ENCODE data around the gene PHF1. TPM values are rescaled to one million over a fixed set of nuclear protein-coding genes. Genes with fewer than 3 reads are reported as not detected.
A peak's percentile ranks its signal among the peaks of the same experiment; 100 is the strongest.

The PHF1 gene
- total and polyA plus RNA-seq, 2 of the 13 experiments (the other 11 are each of a cell fraction or from before 2014, with no cell fraction given) = 25.4 to 61.9 TPM

DNA sequence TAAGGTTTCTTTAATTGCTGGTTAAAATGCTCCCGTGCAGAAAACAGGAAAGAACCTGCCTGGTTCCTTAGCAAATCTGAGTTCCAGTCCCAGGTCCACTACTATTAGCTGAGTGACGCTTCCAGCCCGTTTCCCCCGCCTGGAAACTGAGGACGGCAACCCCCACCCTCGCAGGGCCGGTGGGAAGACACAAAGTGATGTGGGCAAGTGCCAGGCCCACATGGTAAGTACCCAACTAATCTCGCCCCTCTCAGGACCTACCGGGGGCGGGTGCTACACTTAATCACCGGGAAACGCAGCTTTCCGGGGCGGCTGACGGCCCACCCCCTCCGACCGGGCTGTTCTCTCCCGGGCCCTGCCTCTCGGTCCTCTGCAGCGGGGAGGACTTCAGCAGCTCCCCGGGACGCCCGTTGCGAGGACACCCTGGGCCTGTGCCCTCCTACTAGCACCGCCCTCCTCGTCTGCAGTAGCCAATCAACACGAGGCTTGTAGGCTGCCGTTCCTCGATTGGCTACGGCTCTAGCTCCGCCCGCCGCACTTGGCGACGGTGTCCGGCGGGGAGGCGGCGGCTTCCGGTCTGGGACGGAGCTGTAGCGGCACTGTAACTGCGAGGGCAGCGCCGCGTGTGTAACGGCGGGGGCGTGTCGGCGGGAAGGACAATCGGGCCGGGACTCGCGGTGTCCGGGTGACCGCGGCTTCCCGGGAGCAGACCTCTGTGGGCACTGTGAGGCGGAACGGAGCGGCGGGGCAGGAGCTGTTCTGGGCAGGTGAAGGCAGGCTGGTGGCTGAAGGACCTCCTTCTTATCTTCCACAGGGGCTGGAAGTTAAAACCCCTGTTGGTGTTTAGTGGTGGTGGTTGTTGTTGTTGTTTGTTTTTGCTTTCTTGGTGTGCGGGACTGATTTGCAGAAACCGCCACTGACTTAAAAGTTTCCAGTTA lies 43.5 kb downstream of the PHF1 start, which contains the start of gene ZBTB9 (continued):
- TF ChIP-seq, protein P1, sequence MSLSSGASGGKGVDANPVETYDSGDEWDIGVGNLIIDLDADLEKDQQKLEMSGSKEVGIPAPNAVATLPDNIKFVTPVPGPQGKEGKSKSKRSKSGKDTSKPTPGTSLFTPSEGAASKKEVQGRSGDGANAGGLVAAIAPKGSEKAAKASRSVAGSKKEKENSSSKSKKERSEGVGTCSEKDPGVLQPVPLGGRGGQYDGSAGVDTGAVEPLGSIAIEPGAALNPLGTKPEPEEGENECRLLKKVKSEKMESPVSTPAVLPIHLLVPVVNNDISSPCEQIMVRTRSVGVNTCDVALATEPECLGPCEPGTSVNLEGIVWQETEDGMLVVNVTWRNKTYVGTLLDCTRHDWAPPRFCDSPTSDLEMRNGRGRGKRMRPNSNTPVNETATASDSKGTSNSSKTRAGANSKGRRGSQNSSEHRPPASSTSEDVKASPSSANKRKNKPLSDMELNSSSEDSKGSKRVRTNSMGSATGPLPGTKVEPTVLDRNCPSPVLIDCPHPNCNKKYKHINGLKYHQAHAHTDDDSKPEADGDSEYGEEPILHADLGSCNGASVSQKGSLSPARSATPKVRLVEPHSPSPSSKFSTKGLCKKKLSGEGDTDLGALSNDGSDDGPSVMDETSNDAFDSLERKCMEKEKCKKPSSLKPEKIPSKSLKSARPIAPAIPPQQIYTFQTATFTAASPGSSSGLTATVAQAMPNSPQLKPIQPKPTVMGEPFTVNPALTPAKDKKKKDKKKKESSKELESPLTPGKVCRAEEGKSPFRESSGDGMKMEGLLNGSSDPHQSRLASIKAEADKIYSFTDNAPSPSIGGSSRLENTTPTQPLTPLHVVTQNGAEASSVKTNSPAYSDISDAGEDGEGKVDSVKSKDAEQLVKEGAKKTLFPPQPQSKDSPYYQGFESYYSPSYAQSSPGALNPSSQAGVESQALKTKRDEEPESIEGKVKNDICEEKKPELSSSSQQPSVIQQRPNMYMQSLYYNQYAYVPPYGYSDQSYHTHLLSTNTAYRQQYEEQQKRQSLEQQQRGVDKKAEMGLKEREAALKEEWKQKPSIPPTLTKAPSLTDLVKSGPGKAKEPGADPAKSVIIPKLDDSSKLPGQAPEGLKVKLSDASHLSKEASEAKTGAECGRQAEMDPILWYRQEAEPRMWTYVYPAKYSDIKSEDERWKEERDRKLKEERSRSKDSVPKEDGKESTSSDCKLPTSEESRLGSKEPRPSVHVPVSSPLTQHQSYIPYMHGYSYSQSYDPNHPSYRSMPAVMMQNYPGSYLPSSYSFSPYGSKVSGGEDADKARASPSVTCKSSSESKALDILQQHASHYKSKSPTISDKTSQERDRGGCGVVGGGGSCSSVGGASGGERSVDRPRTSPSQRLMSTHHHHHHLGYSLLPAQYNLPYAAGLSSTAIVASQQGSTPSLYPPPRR (CRISPR knock-in tag; IDR thresholded peaks at IDR 0.05; ENCODE audit: borderline replicate concordance) = 0 out of 2 replicates have a peak, but pooled peaks have one; percentile 35
- TF ChIP-seq CC2D1A (CRISPR knock-in tag; IDR thresholded peaks at IDR 0.05) (no peak), ATAD3A (CRISPR knock-in tag; IDR thresholded peaks at IDR 0.05) (no peak), LCORL (IDR thresholded peaks at IDR 0.05) (no peak), LCORL (CRISPR knock-in tag; IDR thresholded peaks at IDR 0.05) (peak; percentile 69; the same call in 1 of the 2 replicates), ZNF34 (CRISPR knock-in tag; IDR thresholded peaks at IDR 0.05; ENCODE audit: borderline replicate concordance) (peak; percentile 53; the same call in 1 of the 2 replicates), SIX1 (CRISPR knock-in tag; IDR thresholded peaks at IDR 0.05; ENCODE audit: borderline replicate concordance) (no peak; the same call in 1 of the 2 replicates), RARA (CRISPR knock-in tag; IDR thresholded peaks at IDR 0.05) (peak; percentile 35), WIZ (CRISPR knock-in tag; IDR thresholded peaks at IDR 0.05) (no peak), ZNF556 (CRISPR knock-in tag; IDR thresholded peaks at IDR 0.05; ENCODE audit: borderline replicate concordance) (peak; percentile 92), TGIF2 (CRISPR knock-in tag; IDR thresholded peaks at IDR 0.05) (peak; percentile 71), SOX5 (CRISPR knock-in tag; IDR thresholded peaks at IDR 0.05; ENCODE audit: borderline replicate concordance) (peak; percentile 34; the same call in 1 of the 2 replicates), PHF5A (CRISPR knock-in tag; IDR thresholded peaks at IDR 0.05; ENCODE audit: low read depth, unreplicated experiment) (no peak), ZSCAN12 (CRISPR knock-in tag; IDR thresholded peaks at IDR 0.05) (no peak)
- TF ChIP-seq, protein P2, sequence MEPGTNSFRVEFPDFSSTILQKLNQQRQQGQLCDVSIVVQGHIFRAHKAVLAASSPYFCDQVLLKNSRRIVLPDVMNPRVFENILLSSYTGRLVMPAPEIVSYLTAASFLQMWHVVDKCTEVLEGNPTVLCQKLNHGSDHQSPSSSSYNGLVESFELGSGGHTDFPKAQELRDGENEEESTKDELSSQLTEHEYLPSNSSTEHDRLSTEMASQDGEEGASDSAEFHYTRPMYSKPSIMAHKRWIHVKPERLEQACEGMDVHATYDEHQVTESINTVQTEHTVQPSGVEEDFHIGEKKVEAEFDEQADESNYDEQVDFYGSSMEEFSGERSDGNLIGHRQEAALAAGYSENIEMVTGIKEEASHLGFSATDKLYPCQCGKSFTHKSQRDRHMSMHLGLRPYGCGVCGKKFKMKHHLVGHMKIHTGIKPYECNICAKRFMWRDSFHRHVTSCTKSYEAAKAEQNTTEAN (CRISPR knock-in tag; conservative IDR thresholded peaks at IDR 0.05) = peak; percentile 80
- TF ChIP-seq, protein P3, sequence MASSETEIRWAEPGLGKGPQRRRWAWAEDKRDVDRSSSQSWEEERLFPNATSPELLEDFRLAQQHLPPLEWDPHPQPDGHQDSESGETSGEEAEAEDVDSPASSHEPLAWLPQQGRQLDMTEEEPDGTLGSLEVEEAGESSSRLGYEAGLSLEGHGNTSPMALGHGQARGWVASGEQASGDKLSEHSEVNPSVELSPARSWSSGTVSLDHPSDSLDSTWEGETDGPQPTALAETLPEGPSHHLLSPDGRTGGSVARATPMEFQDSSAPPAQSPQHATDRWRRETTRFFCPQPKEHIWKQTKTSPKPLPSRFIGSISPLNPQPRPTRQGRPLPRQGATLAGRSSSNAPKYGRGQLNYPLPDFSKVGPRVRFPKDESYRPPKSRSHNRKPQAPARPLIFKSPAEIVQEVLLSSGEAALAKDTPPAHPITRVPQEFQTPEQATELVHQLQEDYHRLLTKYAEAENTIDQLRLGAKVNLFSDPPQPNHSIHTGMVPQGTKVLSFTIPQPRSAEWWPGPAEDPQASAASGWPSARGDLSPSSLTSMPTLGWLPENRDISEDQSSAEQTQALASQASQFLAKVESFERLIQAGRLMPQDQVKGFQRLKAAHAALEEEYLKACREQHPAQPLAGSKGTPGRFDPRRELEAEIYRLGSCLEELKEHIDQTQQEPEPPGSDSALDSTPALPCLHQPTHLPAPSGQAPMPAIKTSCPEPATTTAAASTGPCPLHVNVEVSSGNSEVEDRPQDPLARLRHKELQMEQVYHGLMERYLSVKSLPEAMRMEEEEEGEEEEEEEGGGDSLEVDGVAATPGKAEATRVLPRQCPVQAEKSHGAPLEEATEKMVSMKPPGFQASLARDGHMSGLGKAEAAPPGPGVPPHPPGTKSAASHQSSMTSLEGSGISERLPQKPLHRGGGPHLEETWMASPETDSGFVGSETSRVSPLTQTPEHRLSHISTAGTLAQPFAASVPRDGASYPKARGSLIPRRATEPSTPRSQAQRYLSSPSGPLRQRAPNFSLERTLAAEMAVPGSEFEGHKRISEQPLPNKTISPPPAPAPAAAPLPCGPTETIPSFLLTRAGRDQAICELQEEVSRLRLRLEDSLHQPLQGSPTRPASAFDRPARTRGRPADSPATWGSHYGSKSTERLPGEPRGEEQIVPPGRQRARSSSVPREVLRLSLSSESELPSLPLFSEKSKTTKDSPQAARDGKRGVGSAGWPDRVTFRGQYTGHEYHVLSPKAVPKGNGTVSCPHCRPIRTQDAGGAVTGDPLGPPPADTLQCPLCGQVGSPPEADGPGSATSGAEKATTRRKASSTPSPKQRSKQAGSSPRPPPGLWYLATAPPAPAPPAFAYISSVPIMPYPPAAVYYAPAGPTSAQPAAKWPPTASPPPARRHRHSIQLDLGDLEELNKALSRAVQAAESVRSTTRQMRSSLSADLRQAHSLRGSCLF (CRISPR knock-in tag; IDR thresholded peaks at IDR 0.05; ENCODE audit: borderline replicate concordance) = 0 out of 2 replicates have a peak, but pooled peaks have one; percentile 2
- TF ChIP-seq, protein P4, sequence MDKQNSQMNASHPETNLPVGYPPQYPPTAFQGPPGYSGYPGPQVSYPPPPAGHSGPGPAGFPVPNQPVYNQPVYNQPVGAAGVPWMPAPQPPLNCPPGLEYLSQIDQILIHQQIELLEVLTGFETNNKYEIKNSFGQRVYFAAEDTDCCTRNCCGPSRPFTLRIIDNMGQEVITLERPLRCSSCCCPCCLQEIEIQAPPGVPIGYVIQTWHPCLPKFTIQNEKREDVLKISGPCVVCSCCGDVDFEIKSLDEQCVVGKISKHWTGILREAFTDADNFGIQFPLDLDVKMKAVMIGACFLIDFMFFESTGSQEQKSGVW (CRISPR knock-in tag; IDR thresholded peaks at IDR 0.05; ENCODE audit: borderline replicate concordance) = no peak
